ENCODE measurements around the gene JAZF1. TPM values are rescaled to one million over a fixed set of nuclear protein-coding genes. Genes with fewer than 3 reads are reported as not detected.

Gene JAZF1
- total RNA-seq, 4 donors from 2014 or later: 1.6 to 8.6 (median 5.3) TPM

DNA sequence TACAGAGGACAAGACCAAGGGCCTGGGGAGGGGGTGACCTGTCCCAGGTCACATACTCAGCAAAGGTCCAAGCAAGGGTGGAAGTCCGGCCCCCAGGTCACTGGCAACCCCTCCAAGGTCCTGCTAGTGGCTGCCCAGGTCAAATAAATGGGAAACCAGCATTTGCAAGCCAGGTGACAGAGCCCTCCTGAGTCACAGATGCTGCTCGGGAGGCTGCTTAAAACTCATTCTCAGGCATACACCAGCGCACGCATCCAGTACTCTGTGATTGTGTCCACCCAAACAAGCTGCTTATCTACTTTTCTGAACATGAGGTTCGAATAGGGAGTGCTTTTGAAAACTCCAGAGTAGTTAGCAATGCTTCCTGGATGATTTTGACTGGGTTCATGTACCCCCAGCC lies 310.0 kb downstream of the JAZF1 start:
- Histone ChIP-seq H3K27me3 (no peaks in the 10 kb centered on the region), H3K9me3 (no peaks in the 10 kb centered on the region), H3K27ac (no peak overlapping the region), H3K4me3 (no peak overlapping the region), H3K4me1 (peaks cover 5 to 13% of the 10 kb centered on the region in 2 donors), H3K36me3 (no peaks in the 10 kb centered on the region)
- TF ChIP-seq, protein P1, sequence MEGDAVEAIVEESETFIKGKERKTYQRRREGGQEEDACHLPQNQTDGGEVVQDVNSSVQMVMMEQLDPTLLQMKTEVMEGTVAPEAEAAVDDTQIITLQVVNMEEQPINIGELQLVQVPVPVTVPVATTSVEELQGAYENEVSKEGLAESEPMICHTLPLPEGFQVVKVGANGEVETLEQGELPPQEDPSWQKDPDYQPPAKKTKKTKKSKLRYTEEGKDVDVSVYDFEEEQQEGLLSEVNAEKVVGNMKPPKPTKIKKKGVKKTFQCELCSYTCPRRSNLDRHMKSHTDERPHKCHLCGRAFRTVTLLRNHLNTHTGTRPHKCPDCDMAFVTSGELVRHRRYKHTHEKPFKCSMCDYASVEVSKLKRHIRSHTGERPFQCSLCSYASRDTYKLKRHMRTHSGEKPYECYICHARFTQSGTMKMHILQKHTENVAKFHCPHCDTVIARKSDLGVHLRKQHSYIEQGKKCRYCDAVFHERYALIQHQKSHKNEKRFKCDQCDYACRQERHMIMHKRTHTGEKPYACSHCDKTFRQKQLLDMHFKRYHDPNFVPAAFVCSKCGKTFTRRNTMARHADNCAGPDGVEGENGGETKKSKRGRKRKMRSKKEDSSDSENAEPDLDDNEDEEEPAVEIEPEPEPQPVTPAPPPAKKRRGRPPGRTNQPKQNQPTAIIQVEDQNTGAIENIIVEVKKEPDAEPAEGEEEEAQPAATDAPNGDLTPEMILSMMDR (IDR thresholded peaks at IDR 0.05 in 4 of 5, conservative IDR thresholded peaks at IDR 0.05 in 1 of 5): no peak
- no peak for TF ChIP-seq POLR2A (IDR thresholded peaks at IDR 0.05)
- intact Hi-C loops (cut with DNase I; ENCODE audit: low total_unique reads) (no loop called here), in situ Hi-C loops (cut with MboI; ENCODE audit: low sequenced_read_pairs in 4 of 4) (no loop called here)
- DNase-seq (no peak), ATAC-seq (no peak)

DNA sequence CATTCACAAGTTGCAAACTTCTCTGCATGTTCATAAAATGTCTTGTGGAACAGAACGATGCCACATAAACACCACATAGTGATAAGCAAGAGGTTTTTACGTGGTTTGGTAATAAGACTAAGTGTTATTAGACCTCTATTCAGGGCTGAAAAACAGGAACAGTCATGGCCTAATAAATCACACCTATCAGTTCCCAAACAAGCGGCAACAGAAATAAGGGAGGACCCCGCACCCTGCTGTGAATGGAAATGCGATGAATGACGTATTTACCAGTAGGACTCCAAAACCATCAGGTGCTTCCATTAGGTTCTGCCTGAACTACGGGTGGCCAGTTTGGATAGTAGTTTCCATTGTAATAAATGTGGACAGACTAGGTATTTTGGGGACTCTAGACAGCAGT lies 311.5 kb downstream of the JAZF1 start:
- no peak overlapping the region for H3K27ac ChIP-seq
- no peaks in the 10 kb centered on the region for H3K36me3 ChIP-seq
- in situ Hi-C loops (cut with MboI; ENCODE audit: low sequenced_read_pairs in 4 of 4) (no loop called here), intact Hi-C loops (cut with DNase I; ENCODE audit: low total_unique reads) (no loop called here)
- no peaks in the 10 kb centered on the region for H3K9me3 ChIP-seq
- H3K4me3 ChIP-seq: no peak overlapping the region
- peaks cover 2 to 10% of the 10 kb centered on the region in 2 donors for H3K4me1 ChIP-seq
- no peaks in the 10 kb centered on the region for H3K27me3 ChIP-seq
- TF ChIP-seq POLR2A (IDR thresholded peaks at IDR 0.05): no peak
- TF ChIP-seq, protein P1 (IDR thresholded peaks at IDR 0.05 in 4 of 5, conservative IDR thresholded peaks at IDR 0.05 in 1 of 5): no peak
- DNase-seq: no peak
- no peak for ATAC-seq

DNA sequence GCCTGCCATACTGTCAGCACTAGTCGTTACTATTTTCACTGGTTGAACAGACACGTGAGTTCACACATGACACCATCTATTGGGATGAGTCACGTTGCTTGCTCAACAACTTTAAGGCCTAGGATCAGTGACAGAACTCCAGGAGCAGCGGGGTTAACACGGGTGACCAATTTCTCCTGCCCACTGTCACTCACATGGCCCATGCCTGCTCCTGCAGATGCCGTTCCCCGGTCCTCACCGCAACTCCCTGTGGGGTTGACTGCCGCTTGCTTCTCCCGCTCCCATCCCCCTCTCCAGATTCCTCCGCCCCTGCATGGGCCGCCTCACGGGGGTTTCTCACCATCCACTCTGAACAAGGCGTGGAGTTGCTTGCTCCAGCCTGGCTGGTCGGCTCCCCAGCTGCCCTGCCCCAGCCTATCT lies 312.5 kb downstream of the JAZF1 start:
- in situ Hi-C loops (cut with MboI; ENCODE audit: low sequenced_read_pairs in 4 of 4) (no loop called here), intact Hi-C loops (cut with DNase I; ENCODE audit: low total_unique reads) (no loop called here)
- H3K9me3 ChIP-seq: no peaks in the 10 kb centered on the region
- no peak overlapping the region for H3K27ac ChIP-seq
- no peak overlapping the region for H3K4me3 ChIP-seq
- peaks cover 0 to 6% of the 10 kb centered on the region in 2 donors for H3K4me1 ChIP-seq
- ATAC-seq: no peak
- H3K27me3 ChIP-seq: no peaks in the 10 kb centered on the region
- TF ChIP-seq, protein P1 (IDR thresholded peaks at IDR 0.05 in 4 of 5, conservative IDR thresholded peaks at IDR 0.05 in 1 of 5): no peak
- no peak for TF ChIP-seq POLR2A (IDR thresholded peaks at IDR 0.05)
- no peak for DNase-seq
- no peaks in the 10 kb centered on the region for H3K36me3 ChIP-seq

DNA sequence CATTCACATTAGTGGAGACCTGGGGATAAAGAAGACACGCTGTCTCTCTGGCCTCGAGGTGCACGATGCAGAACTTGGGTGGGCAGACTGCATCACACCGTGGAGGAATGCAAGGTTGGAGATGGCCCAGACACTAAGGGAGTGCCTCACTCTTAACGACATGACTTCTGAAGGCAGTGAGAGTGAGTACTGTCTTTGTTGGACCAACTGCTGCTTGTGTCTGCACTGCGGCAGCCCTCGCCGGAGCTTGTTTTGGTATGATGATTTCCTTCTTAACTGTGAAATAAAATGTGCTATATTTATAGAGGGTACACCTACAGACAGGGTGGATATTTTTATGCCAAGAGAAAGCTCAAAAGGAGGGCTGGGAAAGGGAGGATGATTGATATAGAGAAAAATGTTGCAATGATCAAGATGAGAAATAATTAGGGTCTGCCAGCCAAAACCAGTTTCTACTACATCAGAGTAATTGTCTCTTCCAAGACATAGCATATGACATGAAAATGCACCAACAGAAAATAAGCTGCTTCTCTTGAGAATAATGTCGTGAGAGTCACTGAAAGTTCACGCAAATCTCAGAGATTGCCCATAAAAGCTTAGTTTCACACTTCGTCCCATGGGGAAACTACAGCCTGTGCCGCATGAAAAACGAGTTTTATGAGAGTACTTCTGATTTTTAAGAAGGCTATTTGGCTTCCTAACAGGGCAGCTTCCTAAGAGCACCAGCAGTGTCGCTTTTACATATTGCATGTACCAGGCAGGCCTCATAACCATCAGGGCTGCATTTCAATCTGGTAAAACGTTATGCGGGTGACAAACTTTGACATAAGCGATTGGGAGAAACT lies 313.5 kb downstream of the JAZF1 start:
- in situ Hi-C loops (cut with MboI; ENCODE audit: low sequenced_read_pairs in 4 of 4) (no loop called here), intact Hi-C loops (cut with DNase I; ENCODE audit: low total_unique reads) (no loop called here)
- no peak overlapping the region for H3K27ac ChIP-seq

More for the DNA sequence above, 313.5 kb downstream of the JAZF1 start:
- H3K36me3 ChIP-seq: no peaks in the 10 kb centered on the region
- ATAC-seq: no peak
- TF ChIP-seq, protein P1 (IDR thresholded peaks at IDR 0.05 in 4 of 5, conservative IDR thresholded peaks at IDR 0.05 in 1 of 5): no peak
- no peak for TF ChIP-seq POLR2A (IDR thresholded peaks at IDR 0.05)
- H3K27me3 ChIP-seq: no peaks in the 10 kb centered on the region
- H3K4me3 ChIP-seq: no peak overlapping the region
- DNase-seq: no peak
- peaks cover 0 to 5% of the 10 kb centered on the region in 2 donors for H3K4me1 ChIP-seq
- H3K9me3 ChIP-seq: no peaks in the 10 kb centered on the region
